Fibroblast of the aortic adventitia (primary cell): ENCODE data around the gene RNF31. TPM values are rescaled to one million over a fixed set of nuclear protein-coding genes. Genes with fewer than 3 reads are reported as not detected.
A peak's percentile ranks its signal among the peaks of the same experiment; 100 is the strongest.

ENCODE experiments used
- DNase-seq: peaks from one replicate; pipeline ENCODE4 v3.0.0-alpha.2; 2010; ENCODE audit warnings: low read depth
- H3K4me3 ChIP-seq: 2 replicates; pipeline ENCODE4 v1.5.1; 2011; ENCODE audit warnings: low read depth, mild to moderate bottlenecking, control low read depth, low read length, moderate library complexity
- CTCF ChIP-seq: IDR thresholded peaks from 2 replicates; pipeline ENCODE4 v1.5.1; 2011; ENCODE audit warnings: mild to moderate bottlenecking, low read length, control low read depth, inconsistent platforms; ENCODE audit not compliant: insufficient read depth
- total RNA-seq: library from RNA; depleted of rRNA; stranded (reverse); fragments of >200 nt; gene quantifications from 2 replicates; pipeline ENCODE4 v1.2.3, GENCODE V29; 2012; ENCODE audit warnings: low replicate concordance

RNF31 gene
- total RNA-seq, 1 donor, result 51.1 TPM

GRCh38 chr14:24160499-24160849 is 13.2 kb downstream of the RNF31 start:
- TF ChIP-seq CTCF, result no peak
- H3K4me3 ChIP-seq, result no peak overlapping the region
- DNase-seq, result no peak

GRCh38 chr14:24160850-24161804 is 13.8 kb downstream of the RNF31 start, which contains the start of gene IRF9:
Gene IRF9, plus strand, starts transcription at chr14:24161265. Its CDS starts 880 bp downstream, at chr14:24162145.
- peak within 1 kb of the TSS; percentile 70 for H3K4me3 ChIP-seq
- peak; percentile 88 for TF ChIP-seq CTCF
- DNase-seq, result peak; percentile 96

GRCh38 chr14:24162093-24162492 is 14.8 kb downstream of the RNF31 start:
- no peak for TF ChIP-seq CTCF
- peak overlapping the region; percentile 70 for H3K4me3 ChIP-seq
- peak; percentile 44 for DNase-seq

- TF ChIP-seq CTCF, result no peak
- no peak overlapping the region for H3K4me3 ChIP-seq
- no peak for DNase-seq
Measured at GRCh38 chr14:24164518-24164991, 17.3 kb downstream of the RNF31 start.

- no peak for DNase-seq
- TF ChIP-seq CTCF, result no peak
Measured at GRCh38 chr14:24165785-24166184, 18.5 kb downstream of the RNF31 start.

GRCh38 chr14:24167469-24168114 is 20.3 kb downstream of the RNF31 start:
- no peak overlapping the region for H3K4me3 ChIP-seq
- no peak for TF ChIP-seq CTCF
- DNase-seq, result peak; percentile 16

More at GRCh38 chr14:24165785-24166184, 18.5 kb downstream of the RNF31 start:
- no peak overlapping the region for H3K4me3 ChIP-seq
